ENCODE data around the gene FUNDC1. TPM values are rescaled to one million over a fixed set of nuclear protein-coding genes. Genes with fewer than 3 reads are reported as not detected.

Gene FUNDC1
- total RNA-seq, 1 donor = 15.5 TPM

- TF ChIP-seq, protein P1, sequence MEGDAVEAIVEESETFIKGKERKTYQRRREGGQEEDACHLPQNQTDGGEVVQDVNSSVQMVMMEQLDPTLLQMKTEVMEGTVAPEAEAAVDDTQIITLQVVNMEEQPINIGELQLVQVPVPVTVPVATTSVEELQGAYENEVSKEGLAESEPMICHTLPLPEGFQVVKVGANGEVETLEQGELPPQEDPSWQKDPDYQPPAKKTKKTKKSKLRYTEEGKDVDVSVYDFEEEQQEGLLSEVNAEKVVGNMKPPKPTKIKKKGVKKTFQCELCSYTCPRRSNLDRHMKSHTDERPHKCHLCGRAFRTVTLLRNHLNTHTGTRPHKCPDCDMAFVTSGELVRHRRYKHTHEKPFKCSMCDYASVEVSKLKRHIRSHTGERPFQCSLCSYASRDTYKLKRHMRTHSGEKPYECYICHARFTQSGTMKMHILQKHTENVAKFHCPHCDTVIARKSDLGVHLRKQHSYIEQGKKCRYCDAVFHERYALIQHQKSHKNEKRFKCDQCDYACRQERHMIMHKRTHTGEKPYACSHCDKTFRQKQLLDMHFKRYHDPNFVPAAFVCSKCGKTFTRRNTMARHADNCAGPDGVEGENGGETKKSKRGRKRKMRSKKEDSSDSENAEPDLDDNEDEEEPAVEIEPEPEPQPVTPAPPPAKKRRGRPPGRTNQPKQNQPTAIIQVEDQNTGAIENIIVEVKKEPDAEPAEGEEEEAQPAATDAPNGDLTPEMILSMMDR (IDR thresholded peaks at IDR 0.05; ENCODE audit: insufficient read depth, low read depth, low read length) = no peak
- DNase-seq (ENCODE audit: low read depth) = no peak
- no peak overlapping the region for H3K4me3 ChIP-seq (ENCODE audit: low read depth, low read length)
These were observed 35.4 kb downstream of the FUNDC1 start for GRCh38 chrX:44507292-44507691.

DNA sequence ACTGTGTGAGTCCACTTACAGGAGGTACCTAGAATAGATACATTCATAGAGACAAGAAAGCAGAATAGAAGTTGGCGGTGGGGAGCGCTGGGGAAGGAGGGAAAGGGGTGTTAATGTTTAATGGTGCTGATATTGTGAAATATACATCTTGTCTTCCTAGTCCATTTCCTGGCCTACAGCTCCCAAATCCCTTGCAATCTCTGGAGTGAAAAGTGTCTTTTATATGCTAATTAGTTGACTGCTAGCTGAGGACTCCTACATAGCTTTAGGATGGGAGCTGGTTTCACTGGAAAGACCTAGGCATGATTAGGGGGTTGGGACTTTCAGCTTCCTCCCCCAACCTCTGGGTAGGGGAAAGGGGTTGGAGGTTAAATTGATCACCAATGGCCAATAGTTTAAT lies 36.0 kb downstream of the FUNDC1 start:
- no peak for DNase-seq (ENCODE audit: low read depth)
- no peak overlapping the region for H3K4me3 ChIP-seq (ENCODE audit: low read depth, low read length)
- TF ChIP-seq, protein P1 (IDR thresholded peaks at IDR 0.05; ENCODE audit: insufficient read depth, low read depth, low read length) = no peak

DNA sequence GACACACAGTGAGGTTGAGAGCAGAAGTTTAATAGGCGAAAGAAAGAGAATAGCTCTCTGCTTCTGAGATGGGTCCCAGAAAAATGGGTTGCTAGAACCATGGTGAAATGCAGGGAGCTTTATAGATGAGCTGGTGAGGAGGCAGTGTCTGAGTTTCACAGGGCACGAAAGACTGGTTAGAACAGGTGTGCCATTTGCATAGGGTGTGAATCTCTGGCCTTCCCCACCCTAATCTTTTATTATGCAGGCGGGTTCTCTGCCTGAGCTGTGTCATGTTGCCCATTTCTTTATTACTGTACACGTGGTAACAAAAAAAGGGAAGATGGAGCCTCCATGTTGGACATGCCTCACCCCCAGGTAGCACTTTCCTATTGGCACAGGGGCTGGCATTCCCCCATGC lies 39.1 kb downstream of the FUNDC1 start:
- no peak overlapping the region for H3K4me3 ChIP-seq (ENCODE audit: low read depth, low read length)
- DNase-seq (ENCODE audit: low read depth) = no peak
- TF ChIP-seq, protein P1 (IDR thresholded peaks at IDR 0.05; ENCODE audit: insufficient read depth, low read depth, low read length) = no peak

DNA sequence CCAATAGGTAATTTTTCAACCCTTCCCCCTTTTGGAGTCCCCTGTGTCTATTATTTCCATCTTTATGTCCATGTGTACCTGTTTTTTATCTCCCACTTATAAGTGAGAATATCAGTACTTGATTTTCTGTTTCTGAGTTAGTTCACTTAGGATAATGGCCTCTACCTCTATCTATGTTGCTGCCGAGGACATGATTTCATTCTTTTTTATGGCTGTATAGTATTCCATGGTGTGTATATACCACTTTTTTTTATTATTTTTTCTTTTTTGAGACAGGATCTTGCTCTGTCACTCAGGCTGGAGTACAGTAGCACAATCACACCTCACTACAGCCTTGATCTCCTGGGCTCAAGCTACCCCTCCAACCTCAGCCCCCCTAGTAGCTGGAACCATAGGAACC lies 47.6 kb downstream of the FUNDC1 start:
- DNase-seq (ENCODE audit: low read depth) = no peak
- TF ChIP-seq, protein P1 (IDR thresholded peaks at IDR 0.05; ENCODE audit: insufficient read depth, low read depth, low read length) = no peak
- no peak overlapping the region for H3K4me3 ChIP-seq (ENCODE audit: low read depth, low read length)

- TF ChIP-seq, protein P1 (IDR thresholded peaks at IDR 0.05; ENCODE audit: insufficient read depth, low read depth, low read length) = no peak
- no peak for DNase-seq (ENCODE audit: low read depth)
- no peak overlapping the region for H3K4me3 ChIP-seq (ENCODE audit: low read depth, low read length)
These were observed 48.3 kb downstream of the FUNDC1 start for GRCh38 chrX:44494357-44494756.

GRCh38 chrX:44489515-44489914 lies 53.1 kb downstream of the FUNDC1 start:
- no peak overlapping the region for H3K4me3 ChIP-seq (ENCODE audit: low read depth, low read length)
- TF ChIP-seq, protein P1 (IDR thresholded peaks at IDR 0.05; ENCODE audit: insufficient read depth, low read depth, low read length) = no peak
- DNase-seq (ENCODE audit: low read depth) = no peak

DNA sequence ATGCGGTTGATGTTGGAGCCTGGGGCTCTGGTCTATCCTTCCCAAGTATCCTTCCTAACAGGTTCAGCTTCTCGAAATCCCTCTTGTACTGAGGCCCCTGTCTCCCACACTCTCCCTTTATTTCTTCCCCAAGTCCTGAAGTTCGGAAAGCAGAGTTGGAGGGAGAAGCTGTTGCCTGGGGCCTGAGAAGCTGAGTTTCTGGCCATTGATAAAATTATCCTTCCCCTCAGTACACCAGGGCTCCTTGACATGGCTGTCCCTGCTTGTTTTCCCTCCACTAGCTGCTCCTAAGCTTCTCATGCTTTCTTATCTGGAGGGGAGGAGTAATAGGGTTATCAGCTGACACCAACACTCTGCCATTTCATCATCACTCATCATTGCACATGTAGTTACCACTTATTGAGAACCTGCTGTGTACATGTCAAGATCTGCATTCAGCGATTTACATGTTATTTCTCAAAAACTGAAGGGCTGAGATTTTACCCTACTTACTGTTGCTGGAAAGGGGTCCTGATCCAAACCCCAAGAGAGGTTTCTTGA lies 58.0 kb downstream of the FUNDC1 start:
- no peak overlapping the region for H3K4me3 ChIP-seq (ENCODE audit: low read depth, low read length)
- DNase-seq (ENCODE audit: low read depth) = no peak
- TF ChIP-seq, protein P1 (IDR thresholded peaks at IDR 0.05; ENCODE audit: insufficient read depth, low read depth, low read length) = no peak
